CD4-positive, alpha-beta T cell treated with Interleukin-12 subunit alpha and Interleukin-12 subunit beta, for 1 hour (primary cell): ENCODE results near the gene UHMK1.
A peak's percentile ranks its signal among the peaks of the same experiment; 100 is the strongest.
"Not testable (repeated sequence)": the region's sequence is repeated elsewhere in the genome, so short reads cannot be mapped to it uniquely, and the experiment has no call there.

Source experiments
- DNase-seq: peaks from one replicate; pipeline ENCODE4 v3.0.0-alpha.2; 2020

The UHMK1 gene

DNA sequence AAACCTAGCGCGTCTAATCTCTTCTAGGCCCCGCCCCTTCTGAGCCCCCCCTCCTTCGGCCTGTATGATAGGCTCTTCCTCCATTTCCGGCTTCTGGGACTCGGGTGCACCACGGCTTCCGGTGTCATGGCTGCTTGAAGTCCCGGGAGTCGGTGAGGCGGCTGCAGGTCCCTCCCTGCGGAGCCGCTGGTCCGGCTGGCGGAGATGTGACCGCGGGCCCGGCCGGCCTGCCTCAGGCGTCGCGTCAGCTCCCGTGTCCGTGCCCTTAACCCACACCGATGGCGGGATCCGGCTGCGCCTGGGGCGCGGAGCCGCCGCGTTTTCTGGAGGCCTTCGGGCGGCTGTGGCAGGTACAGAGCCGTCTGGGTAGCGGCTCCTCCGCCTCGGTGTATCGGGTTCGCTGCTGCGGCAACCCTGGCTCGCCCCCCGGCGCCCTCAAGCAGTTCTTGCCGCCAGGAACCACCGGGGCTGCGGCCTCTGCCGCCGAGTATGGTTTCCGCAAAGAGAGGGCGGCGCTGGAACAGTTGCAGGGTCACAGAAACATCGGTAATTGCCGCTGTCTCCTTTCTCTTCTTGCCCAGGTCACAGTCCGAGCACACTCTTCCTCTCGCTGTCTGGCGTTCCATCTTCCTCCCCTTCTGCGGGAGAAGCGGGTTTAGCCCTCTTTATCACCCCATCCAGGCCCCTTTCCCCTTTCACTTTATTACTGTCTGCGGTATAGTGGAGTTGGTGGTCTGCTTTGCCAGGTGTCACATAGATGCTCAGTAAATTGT lies at the start of gene UHMK1:
UHMK1 (plus strand) TSS at position 96 of the 773 bp plus-strand sequence; CDS start at position 279, 183 bp downstream.
- peak; percentile 89 for DNase-seq

DNA sequence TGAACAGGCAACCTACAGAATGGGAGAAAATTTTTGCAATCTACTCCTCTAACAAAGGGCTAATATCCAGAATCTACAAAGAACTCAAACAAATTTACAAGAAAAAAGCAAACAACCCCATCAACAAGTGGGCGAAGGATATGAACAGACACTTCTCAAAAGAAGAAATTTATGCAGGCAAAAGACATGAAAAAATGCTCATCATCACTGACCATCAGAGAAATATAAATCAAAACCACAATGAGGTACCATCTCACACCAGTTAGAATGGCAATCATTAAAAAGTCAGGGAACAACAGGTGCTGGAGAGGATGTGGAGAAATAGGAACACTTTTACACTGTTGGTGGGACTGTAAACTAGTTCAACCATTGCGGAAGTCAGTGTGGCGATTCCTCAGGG lies 43.3 kb upstream of the UHMK1 start:
- DNase-seq: not testable (repeated sequence)

GRCh38 chr1:162456323-162456722 lies 41.3 kb upstream of the UHMK1 start:
- DNase-seq: no peak

- DNase-seq: no peak
Observed at GRCh38 chr1:162458236-162458635, 39.4 kb upstream of the UHMK1 start.

DNA sequence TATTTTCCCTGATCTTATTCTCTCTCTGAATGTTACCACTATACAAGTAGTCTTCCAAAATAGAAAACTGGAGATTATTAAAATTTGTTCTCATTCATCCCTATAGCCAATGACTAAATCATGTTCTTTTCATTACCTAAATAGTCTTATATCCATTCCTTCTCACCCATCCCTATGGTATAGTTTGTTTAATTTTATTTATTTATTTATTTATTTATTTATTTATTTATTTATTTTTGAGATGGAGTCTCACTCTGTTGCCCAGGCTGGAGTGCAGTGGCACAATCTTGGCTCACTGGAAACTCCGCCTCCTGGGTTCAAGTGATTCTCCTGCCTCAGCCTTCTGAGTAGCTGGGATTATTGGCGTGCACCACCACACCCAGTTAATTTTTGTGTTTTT lies 35.2 kb upstream of the UHMK1 start:
- DNase-seq: not testable (repeated sequence)

DNA sequence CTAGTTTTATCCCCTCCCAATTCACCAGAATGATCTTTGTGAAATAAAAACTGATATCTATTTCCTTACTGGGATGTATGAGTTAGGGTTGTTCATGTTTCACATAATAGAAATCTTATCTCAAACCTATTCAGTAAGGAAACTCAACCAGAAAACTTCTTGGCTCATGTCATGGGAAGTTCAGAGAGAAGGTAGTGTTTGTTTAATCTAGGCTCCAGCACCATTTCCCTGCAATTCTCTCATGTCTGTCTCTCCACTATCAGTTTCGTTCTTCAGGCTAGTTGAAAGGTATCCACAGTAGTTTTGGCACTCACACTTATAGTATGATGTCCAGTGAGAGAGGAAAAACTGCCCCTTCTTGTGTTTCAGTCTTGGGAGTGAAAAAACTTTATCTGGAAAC lies 34.6 kb upstream of the UHMK1 start:
- DNase-seq: no peak

- no peak for DNase-seq
Observed at GRCh38 chr1:162466797-162467196, 30.8 kb upstream of the UHMK1 start.

DNA sequence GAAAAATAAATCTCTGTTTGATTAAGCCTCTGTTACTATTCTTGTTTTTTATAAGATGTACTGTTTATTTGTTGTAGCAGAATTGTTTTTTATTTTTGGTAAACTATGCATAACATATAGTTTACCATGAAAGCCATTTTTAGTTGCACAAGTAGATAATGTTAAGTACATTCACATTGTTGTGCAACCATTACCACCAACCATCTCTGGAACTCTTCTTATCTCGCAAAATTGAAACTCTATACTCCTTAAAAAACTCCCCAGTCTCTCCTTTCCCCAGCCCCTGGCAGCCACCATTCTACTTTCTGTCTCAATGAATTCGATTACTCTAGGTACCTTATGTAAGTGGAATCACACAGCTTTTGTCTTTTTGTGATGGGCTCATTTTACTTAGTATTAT lies 27.4 kb upstream of the UHMK1 start:
- no peak for DNase-seq

DNA sequence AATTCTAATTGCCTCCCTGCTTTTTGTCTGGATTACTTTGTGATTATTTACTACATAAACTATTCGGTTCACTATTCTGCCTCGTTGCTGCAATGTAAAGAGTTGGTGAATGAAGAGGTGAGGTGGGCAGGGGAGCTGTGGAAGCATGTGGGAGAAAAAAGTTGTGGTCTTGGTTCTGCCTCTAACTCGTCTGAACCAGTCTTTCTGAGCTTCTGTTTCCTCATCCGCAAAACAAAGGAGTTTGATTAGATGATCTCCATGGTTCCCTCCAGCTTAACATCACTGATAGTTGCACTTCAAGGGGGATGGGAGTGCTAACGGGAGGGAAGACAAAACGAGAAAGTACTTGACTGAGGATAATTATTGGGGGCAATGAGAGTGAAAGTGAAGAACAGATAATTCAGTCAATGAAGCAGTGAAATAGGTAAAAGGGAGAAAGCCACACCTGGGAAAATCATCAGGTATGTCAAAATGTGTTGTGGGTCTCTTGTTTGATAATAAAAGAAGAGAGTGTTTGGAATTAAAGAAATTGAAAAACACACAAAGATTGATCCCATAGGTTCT lies 26.2 kb upstream of the UHMK1 start:
- no peak for DNase-seq

- no peak for DNase-seq
Observed at GRCh38 chr1:162475089-162475488, 22.5 kb upstream of the UHMK1 start.

- no peak for DNase-seq
Observed at GRCh38 chr1:162475539-162476185, 22.0 kb upstream of the UHMK1 start.

- DNase-seq: no peak
Observed at GRCh38 chr1:162476620-162477019, 21.0 kb upstream of the UHMK1 start.

- no peak for DNase-seq
Observed at GRCh38 chr1:162485236-162485635, 12.4 kb upstream of the UHMK1 start.

DNA sequence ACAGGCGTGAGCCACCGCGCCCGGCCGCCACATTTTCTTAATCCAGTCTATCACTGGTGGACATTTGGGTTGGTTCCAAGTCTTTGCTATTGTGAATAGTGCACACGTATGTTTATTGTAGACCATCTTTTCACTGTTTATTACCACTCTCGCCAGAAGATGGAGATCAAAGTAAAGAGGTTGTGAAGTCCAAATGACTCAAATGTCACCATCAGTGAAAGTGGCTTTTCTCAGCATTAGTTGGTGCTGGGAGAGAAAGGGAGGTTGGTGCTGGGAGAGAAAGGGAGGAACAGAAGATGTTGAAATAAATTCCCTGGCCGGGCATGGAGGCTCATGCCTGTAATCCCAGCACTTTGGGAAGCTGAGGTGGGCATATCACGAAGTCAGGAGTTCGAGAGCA lies 10.4 kb upstream of the UHMK1 start:
- DNase-seq: no peak

DNA sequence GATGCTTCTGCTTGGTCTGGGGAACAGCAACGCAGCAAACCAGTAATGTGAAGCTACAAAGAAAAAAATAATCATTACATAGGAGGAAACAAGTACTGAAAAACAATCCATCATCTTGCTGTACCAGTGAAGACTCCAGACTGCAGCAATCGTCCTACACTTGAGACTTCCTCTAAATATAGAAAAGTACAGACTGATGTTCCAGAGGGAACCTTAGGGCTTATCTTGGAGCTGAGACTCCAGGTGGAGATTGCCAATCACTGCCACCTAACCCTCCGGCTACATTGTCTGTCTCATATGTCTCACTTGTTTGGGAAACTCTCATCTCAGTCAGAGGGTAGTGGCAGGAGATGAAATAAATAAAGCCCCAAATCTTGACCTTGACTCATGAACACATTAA lies 9.4 kb upstream of the UHMK1 start:
- DNase-seq: no peak

- DNase-seq: not testable (repeated sequence)
Observed at GRCh38 chr1:162495531-162496233, 1.9 kb upstream of the UHMK1 start.

DNA sequence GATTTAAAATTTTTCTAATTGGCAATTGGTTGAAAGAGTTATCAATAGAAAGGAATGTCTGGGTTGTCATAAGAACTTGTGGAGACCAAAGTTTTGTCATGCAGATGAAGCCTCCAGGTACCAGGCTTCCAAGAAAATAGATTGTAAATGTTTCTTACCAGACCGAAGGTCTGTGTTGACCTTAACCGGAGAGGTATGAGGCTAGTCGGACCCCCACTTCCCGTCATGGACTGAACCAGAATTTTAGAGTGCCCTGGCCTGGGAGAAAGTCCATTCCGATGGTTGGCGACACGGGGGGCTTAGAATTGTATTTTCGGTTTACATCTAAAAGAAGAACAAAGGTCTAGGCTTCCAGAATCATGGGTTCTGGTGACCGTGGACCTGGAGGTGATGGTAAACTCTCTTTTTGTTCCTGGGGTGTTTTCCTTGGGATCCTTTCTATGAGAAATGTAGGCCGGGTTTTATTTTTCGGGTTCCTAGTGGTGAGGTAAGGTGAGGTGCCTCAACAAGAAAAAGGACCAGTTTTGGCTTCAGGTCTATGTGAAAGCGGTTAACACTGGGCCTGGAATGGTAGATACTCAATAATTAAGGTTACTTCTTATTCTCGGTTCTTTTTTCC lies 405 bp upstream of the UHMK1 start:
- DNase-seq: no peak

- DNase-seq: no peak
Observed at GRCh38 chr1:162498496-162498810, 835 bp downstream of the UHMK1 start.

DNA sequence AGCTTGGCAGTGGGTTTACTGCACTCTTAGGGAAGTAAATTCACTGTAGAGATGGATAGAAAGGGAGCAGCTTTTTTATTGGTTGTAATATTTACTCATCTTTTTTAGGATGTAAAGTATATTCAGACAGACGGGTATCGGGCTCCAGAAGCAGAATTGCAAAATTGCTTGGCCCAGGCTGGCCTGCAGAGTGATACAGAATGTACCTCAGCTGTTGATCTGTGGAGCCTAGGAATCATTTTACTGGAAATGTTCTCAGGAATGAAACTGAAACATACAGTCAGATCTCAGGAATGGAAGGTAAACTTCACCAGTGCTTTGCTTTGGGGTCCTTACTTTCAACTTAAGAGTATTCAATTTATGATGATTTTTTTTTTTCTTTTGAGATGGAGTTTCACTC lies 3.2 kb downstream of the UHMK1 start:
- no peak for DNase-seq

DNA sequence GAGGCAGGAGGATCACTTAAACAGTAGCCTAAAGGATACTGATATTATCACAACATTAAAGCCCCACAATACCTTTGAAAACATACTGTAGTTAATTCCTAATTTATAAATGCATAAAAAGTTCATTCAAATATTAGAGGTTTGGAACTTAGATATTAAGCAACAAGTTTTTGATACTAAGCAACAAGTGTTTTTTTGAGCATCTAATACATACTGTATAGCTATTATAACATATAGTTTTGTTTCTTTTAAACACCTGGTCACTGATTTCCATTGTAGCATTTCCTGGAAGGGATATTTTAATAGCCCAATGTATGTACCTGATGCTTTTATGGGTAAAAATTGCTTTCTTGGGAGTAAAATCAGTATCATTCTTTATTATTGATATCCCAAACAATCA lies 4.5 kb downstream of the UHMK1 start:
- no peak for DNase-seq

DNA sequence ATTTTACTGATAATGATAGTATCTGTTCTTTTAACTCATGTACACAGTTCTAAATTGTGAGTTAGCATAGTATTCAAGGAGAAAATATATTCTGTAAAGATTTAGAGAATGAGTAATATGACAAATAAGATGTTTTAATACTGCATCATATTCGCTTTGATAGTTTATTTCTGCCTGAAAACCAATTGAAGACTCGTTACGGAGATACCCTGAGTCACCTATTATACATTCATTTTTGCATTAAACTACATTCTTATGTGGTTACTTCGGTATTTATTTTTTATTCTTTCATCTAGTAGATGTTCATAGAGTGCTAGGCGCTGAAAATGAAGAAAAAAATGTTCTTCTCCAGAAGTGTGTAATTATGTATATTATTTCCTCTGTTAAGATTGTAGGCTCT lies 5.3 kb downstream of the UHMK1 start:
- DNase-seq: no peak

DNA sequence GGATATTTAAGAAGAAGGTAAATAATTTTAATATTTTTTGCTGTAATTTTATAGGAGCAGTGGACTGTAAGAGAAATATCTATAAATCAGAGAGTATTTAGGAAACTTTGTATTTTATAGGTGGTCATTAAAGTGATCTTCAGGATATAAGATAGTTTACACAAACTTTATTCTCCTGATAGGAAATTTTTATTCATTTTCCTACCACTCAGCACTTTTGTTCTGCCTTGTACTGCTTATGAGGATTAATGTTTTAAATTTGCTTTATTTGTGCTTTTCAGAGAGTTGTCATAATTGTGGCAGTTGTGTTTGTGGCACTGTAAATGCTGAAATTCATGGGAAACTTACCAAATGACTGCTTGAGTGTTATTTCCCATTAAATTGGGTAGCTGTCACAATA lies 29.7 kb downstream of the UHMK1 start:
- DNase-seq: no peak

GRCh38 chr1:162530307-162530987 lies 32.8 kb downstream of the UHMK1 start:
- no peak for DNase-seq
